Measurements from ENCODE around the gene MEAK7.
A peak's percentile ranks its signal among the peaks of the same experiment; 100 is the strongest.

The MEAK7 gene

GRCh38 chr16:84550096-84550495 is 45.6 kb upstream of the MEAK7 start:
- TF ChIP-seq SNAI2 (CRISPR knock-in tag; IDR thresholded peaks at IDR 0.05) (no peak), ESRRG (CRISPR knock-in tag; IDR thresholded peaks at IDR 0.05) (no peak), ZNF8 (CRISPR knock-in tag; IDR thresholded peaks at IDR 0.05) (no peak), POU6F1 (CRISPR knock-in tag; IDR thresholded peaks at IDR 0.05; ENCODE audit: borderline replicate concordance, low read depth) (no peak), ZNF70 (CRISPR knock-in tag; IDR thresholded peaks at IDR 0.05) (no peak), TCF4 (CRISPR knock-in tag; IDR thresholded peaks at IDR 0.05; ENCODE audit: borderline replicate concordance) (no peak), RARB (CRISPR knock-in tag; IDR thresholded peaks at IDR 0.05) (no peak), TOX (CRISPR knock-in tag; IDR thresholded peaks at IDR 0.05; ENCODE audit: borderline replicate concordance) (no peak), CREB5 (CRISPR knock-in tag; IDR thresholded peaks at IDR 0.05; ENCODE audit: low read depth) (no peak), CSRNP3 (CRISPR knock-in tag; IDR thresholded peaks at IDR 0.05) (no peak), ZFP3 (CRISPR knock-in tag; IDR thresholded peaks at IDR 0.05) (no peak), PATZ1 (CRISPR knock-in tag; IDR thresholded peaks at IDR 0.05; ENCODE audit: borderline replicate concordance) (no peak)
- ATAC-seq = no peak

GRCh38 chr16:84548971-84549844 is 44.7 kb upstream of the MEAK7 start:
- TF ChIP-seq ZC3H10 (CRISPR knock-in tag; IDR thresholded peaks at IDR 0.05) (no peak), ZFP30 (CRISPR knock-in tag; IDR thresholded peaks at IDR 0.05) (no peak), PATZ1 (CRISPR knock-in tag; IDR thresholded peaks at IDR 0.05; ENCODE audit: borderline replicate concordance) (no peak), SNAI2 (CRISPR knock-in tag; IDR thresholded peaks at IDR 0.05) (no peak)
- peak; percentile 18 for ATAC-seq

- ATAC-seq = peak; percentile 28; the same call in 2 of the 3 replicates
- TF ChIP-seq CSDC2 (CRISPR knock-in tag; IDR thresholded peaks at IDR 0.05) = no peak
Measured at GRCh38 chr16:84548508-84548907, 44.0 kb upstream of the MEAK7 start.

- ATAC-seq = no peak
- no peak for TF ChIP-seq ZC3H10 (CRISPR knock-in tag; IDR thresholded peaks at IDR 0.05)
- no peak for TF ChIP-seq ISL1 (CRISPR knock-in tag; IDR thresholded peaks at IDR 0.05)
- no peak for TF ChIP-seq CSRNP3 (CRISPR knock-in tag; IDR thresholded peaks at IDR 0.05)
- no peak for TF ChIP-seq BACH2 (CRISPR knock-in tag; IDR thresholded peaks at IDR 0.05; ENCODE audit: borderline replicate concordance)
- no peak for TF ChIP-seq SNAI2 (CRISPR knock-in tag; IDR thresholded peaks at IDR 0.05)
- no peak for TF ChIP-seq OSR1 (CRISPR knock-in tag; IDR thresholded peaks at IDR 0.05)
- TF ChIP-seq TCF4 (CRISPR knock-in tag; IDR thresholded peaks at IDR 0.05; ENCODE audit: borderline replicate concordance) = no peak
- no peak for TF ChIP-seq GLIS3 (CRISPR knock-in tag; IDR thresholded peaks at IDR 0.05)
- TF ChIP-seq CSDC2 (CRISPR knock-in tag; IDR thresholded peaks at IDR 0.05) = no peak
- TF ChIP-seq ZNF565 (CRISPR knock-in tag; conservative IDR thresholded peaks at IDR 0.05; ENCODE audit: low read depth) = no peak
- no peak for TF ChIP-seq PPARA (CRISPR knock-in tag; IDR thresholded peaks at IDR 0.05; ENCODE audit: borderline replicate concordance)
- TF ChIP-seq ESRRG (CRISPR knock-in tag; IDR thresholded peaks at IDR 0.05) = no peak
- TF ChIP-seq TOX (CRISPR knock-in tag; IDR thresholded peaks at IDR 0.05; ENCODE audit: borderline replicate concordance) = no peak
- no peak for TF ChIP-seq TSHZ2 (CRISPR knock-in tag; IDR thresholded peaks at IDR 0.05)
Measured at GRCh38 chr16:84547546-84548061, 43.1 kb upstream of the MEAK7 start.

Measured in SK-N-SH treated with all-trans-retinoic acid at 6 μM for 48 hours (cell line).